Neural cell (in vitro differentiated cells): ENCODE results near the gene TM7SF2. TPM values are rescaled to one million over a fixed set of nuclear protein-coding genes. Genes with fewer than 3 reads are reported as not detected.

Experiments
- H2AFZ ChIP-seq: fragments of 200-600, 300-800 bp; sonication (generic), shearing (Covaris generic); 2 replicates; pipeline ENCODE4 v1.6.0; 2014; ENCODE audit warnings: low read depth, mild to moderate bottlenecking, antibody characterized with exemption, low read length, moderate library complexity
- H3F3A ChIP-seq: fragments of 200-600 bp; shearing (Covaris generic); 2 replicates; pipeline ENCODE4 v1.6.1; 2016; ENCODE audit warnings: mild to moderate bottlenecking, moderate library complexity, mixed read lengths, antibody characterized with exemption, low read length; ENCODE audit not compliant: insufficient read depth, poor library complexity, severe bottlenecking
- H3K27ac ChIP-seq: fragments of 200-600, 300-800 bp; sonication (generic), shearing (Covaris generic); 2 replicates; pipeline ENCODE4 v1.5.1; 2014; ENCODE audit warnings: mild to moderate bottlenecking, low read length, moderate library complexity
- H3K27me3 ChIP-seq: fragments of 300-800, 200-600 bp; sonication (generic), shearing (Covaris generic); 2 replicates; pipeline ENCODE4 v1.6.0; 2014; ENCODE audit warnings: mild to moderate bottlenecking, low read depth, low read length, moderate library complexity; ENCODE audit not compliant: insufficient read depth
- H3K36me3 ChIP-seq: fragments of 300-800, 200-600 bp; sonication (generic), shearing (Covaris generic); 2 replicates; pipeline ENCODE4 v1.5.1; 2014; ENCODE audit warnings: mild to moderate bottlenecking, antibody characterized with exemption, low read length, moderate library complexity; ENCODE audit not compliant: insufficient read depth
- H3K4me2 ChIP-seq: fragments of 300-800, 200-600 bp; sonication (generic), shearing (Covaris generic); 2 replicates; pipeline ENCODE4 v1.6.0; 2014; ENCODE audit warnings: mild to moderate bottlenecking, low read length
- H3K4me3 ChIP-seq: fragments of 300-800, 200-600 bp; sonication (generic), shearing (Covaris generic); 2 replicates; pipeline ENCODE4 v1.5.1; 2014; ENCODE audit warnings: mild to moderate bottlenecking, low read length, moderate library complexity
- H3K79me2 ChIP-seq: fragments of 200-600 bp; shearing (Covaris generic); replicated peaks from 2 replicates; pipeline ENCODE4 v1.6.0; 2014; ENCODE audit warnings: mild to moderate bottlenecking, low read length, moderate library complexity; ENCODE audit not compliant: insufficient read depth
- H3K9ac ChIP-seq: fragments of 300-800, 200-600 bp; sonication (generic), shearing (Covaris generic); 2 replicates; pipeline ENCODE4 v1.6.1; 2016; ENCODE audit warnings: mild to moderate bottlenecking, low read length, mixed read lengths
- H3K9me2 ChIP-seq: fragments of 200-600 bp; shearing (Covaris generic); 2 replicates; pipeline ENCODE4 v1.6.1; 2016; ENCODE audit warnings: mild to moderate bottlenecking, low read length, mixed read lengths; ENCODE audit not compliant: insufficient read depth
- H3K9me3 ChIP-seq: fragments of 200-600, 300-800 bp; sonication (generic), shearing (Covaris generic); 2 replicates; pipeline ENCODE4 v1.6.1; 2016; ENCODE audit warnings: mild to moderate bottlenecking, mixed run types, low read length, moderate library complexity, mixed read lengths
- H4K20me1 ChIP-seq: fragments of 200-600 bp; shearing (Covaris generic); 2 replicates; pipeline ENCODE4 v1.6.1; 2016; ENCODE audit warnings: mild to moderate bottlenecking, mixed run types; ENCODE audit not compliant: insufficient read depth
- EP300 ChIP-seq: fragments of 450-650 bp; conservative IDR thresholded peaks from 2 replicates; pipeline ENCODE4 v1.6.1; 2014; ENCODE audit warnings: antibody characterized with exemption, mild to moderate bottlenecking, moderate library complexity; ENCODE audit not compliant: poor library complexity, severe bottlenecking
- EZH2 ChIP-seq: fragments of 200-600, 300-800 bp; shearing (Covaris generic), sonication (generic); IDR thresholded peaks from 2 replicates; pipeline ENCODE4 v1.6.1; 2014; ENCODE audit warnings: antibody characterized with exemption, low read length, borderline replicate concordance, mild to moderate bottlenecking; ENCODE audit not compliant: insufficient read depth, poor library complexity, severe bottlenecking
- MXI1 ChIP-seq: fragments of 450-650 bp; conservative IDR thresholded peaks from 2 replicates; pipeline ENCODE4 v1.6.1; 2014; ENCODE audit warnings: antibody characterized with exemption, mild to moderate bottlenecking; ENCODE audit not compliant: poor library complexity, severe bottlenecking
- POLR2AphosphoS5 ChIP-seq: IDR thresholded peaks from 2 replicates; pipeline ENCODE4 v1.6.1; 2012
- RAD21 ChIP-seq: fragments of 450-650 bp; conservative IDR thresholded peaks from 2 replicates; pipeline ENCODE4 v1.6.1; 2014; ENCODE audit warnings: antibody characterized with exemption, mild to moderate bottlenecking, moderate library complexity
- REST ChIP-seq: IDR thresholded peaks from 2 replicates; pipeline ENCODE4 v1.6.1; 2012; ENCODE audit warnings: borderline replicate concordance
- SMC3 ChIP-seq: fragments of 450-650 bp; conservative IDR thresholded peaks from 2 replicates; pipeline ENCODE4 v1.6.1; 2014; ENCODE audit warnings: antibody characterized with exemption, mild to moderate bottlenecking, moderate library complexity; ENCODE audit not compliant: poor library complexity
- TAF1 ChIP-seq: IDR thresholded peaks from 2 replicates; pipeline ENCODE4 v1.6.1; 2012; ENCODE audit warnings: low read depth
- polyA plus RNA-seq: library from polyadenylated mRNA; depleted of rRNA; stranded (reverse); fragments of >200 nt; gene quantifications from 2 replicates; pipeline ENCODE4 v1.2.3, GENCODE V29; 2014
- TF ChIP-seq, protein P1 (sequence below): fragments of 450-650 bp; IDR thresholded peaks from 2 replicates; pipeline ENCODE4 v1.5.1; 2014; ENCODE audit warnings: antibody characterized with exemption, mild to moderate bottlenecking, moderate library complexity; ENCODE audit not compliant: poor library complexity, severe bottlenecking

TM7SF2 gene
- polyA plus RNA-seq, 1 donor from 2014 or later = 78.4 TPM

DNA sequence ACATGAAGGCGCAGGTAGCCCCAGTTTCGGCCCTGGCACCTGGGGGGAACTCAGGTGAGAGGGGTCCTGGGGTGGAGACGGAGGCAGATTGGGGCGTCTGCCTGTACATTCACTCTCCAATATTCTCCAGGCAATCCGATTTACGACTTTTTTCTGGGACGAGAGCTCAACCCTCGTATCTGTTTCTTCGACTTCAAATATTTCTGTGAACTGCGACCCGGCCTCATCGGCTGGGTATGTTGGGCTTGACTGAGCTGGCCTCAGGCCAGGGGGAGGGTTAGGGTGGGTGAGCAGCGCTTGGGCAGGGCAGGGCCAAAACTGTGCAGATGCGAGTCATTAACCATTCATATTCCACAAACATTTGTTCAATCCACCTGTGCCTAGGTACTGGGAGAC lies 1.7 kb downstream of the TM7SF2 start:
- H3K9me2 ChIP-seq = no peaks in the 10 kb centered on the region
- H3F3A ChIP-seq = no peaks in the 10 kb centered on the region
- H3K27me3 ChIP-seq = no peaks in the 10 kb centered on the region
- H3K27ac ChIP-seq = peak overlapping the region; percentile 97
- peak overlapping the region; percentile 99 for H3K4me2 ChIP-seq
- peak overlapping the region; percentile 86 for H3K4me3 ChIP-seq
- no peak for TF ChIP-seq REST
- no peak for TF ChIP-seq EZH2
- no peak for TF ChIP-seq RAD21
- TF ChIP-seq POLR2AphosphoS5 = no peak
- no peak for TF ChIP-seq EP300
- TF ChIP-seq, protein P1, sequence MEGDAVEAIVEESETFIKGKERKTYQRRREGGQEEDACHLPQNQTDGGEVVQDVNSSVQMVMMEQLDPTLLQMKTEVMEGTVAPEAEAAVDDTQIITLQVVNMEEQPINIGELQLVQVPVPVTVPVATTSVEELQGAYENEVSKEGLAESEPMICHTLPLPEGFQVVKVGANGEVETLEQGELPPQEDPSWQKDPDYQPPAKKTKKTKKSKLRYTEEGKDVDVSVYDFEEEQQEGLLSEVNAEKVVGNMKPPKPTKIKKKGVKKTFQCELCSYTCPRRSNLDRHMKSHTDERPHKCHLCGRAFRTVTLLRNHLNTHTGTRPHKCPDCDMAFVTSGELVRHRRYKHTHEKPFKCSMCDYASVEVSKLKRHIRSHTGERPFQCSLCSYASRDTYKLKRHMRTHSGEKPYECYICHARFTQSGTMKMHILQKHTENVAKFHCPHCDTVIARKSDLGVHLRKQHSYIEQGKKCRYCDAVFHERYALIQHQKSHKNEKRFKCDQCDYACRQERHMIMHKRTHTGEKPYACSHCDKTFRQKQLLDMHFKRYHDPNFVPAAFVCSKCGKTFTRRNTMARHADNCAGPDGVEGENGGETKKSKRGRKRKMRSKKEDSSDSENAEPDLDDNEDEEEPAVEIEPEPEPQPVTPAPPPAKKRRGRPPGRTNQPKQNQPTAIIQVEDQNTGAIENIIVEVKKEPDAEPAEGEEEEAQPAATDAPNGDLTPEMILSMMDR = no peak
- no peak for TF ChIP-seq SMC3
- peaks cover 23% of the 10 kb centered on the region for H3K79me2 ChIP-seq
- no peaks in the 10 kb centered on the region for H3K36me3 ChIP-seq
- H4K20me1 ChIP-seq = no peaks in the 10 kb centered on the region
- peak overlapping the region; percentile 98 for H3K9ac ChIP-seq
- H2AFZ ChIP-seq = no peak overlapping the region
- no peaks in the 10 kb centered on the region for H3K9me3 ChIP-seq

DNA sequence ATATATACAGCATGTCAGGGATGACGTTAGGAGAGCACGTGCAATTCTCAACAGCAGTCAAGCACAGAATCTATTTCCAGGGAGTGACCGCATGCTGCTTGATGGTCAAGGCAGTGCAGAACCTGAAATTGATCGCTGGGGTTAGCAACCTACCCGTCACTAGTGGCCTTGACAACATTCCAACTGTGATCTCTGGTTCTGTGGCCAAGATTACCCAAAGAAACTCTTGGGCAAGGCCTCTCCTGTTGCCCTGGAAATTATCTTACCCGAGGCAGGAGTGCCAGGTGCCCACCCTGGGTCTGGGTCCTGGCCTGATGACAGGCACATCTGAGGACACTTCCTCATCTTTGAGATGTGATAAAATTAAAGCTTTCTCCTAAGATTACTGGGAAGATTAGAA lies 2.2 kb downstream of the TM7SF2 start:
- Histone ChIP-seq H3K79me2 (peaks cover 23% of the 10 kb centered on the region), H3K9me2 (no peaks in the 10 kb centered on the region), H4K20me1 (no peaks in the 10 kb centered on the region), H3K27me3 (no peaks in the 10 kb centered on the region), H3K9ac (peak overlapping the region; percentile 98), H3K9me3 (no peaks in the 10 kb centered on the region), H2AFZ (no peak overlapping the region), H3K27ac (peak overlapping the region; percentile 97), H3K4me2 (peak overlapping the region; percentile 99), H3K4me3 (peak overlapping the region; percentile 86), H3K36me3 (no peaks in the 10 kb centered on the region), H3F3A (no peaks in the 10 kb centered on the region)
- TF ChIP-seq, protein P1 = no peak
- TF ChIP-seq TAF1 (no peak), EZH2 (no peak), RAD21 (no peak), EP300 (no peak), MXI1 (no peak), SMC3 (no peak), POLR2AphosphoS5 (no peak), REST (no peak)
